Vagina (tissue), 2 donors: ENCODE results near the gene FA2H. TPM values are rescaled to one million over a fixed set of nuclear protein-coding genes. Genes with fewer than 3 reads are reported as not detected.

Source experiments
- DNase-seq, 2 donors: peaks; one replicate each; pipeline ENCODE4 v3.0.0-alpha.2; 2017; ENCODE audit errors: extremely low spot score in 2 of 2
- H3K27ac ChIP-seq: fragments of 200-600 bp; sonication (generic); one replicate; pipeline ENCODE4 v1.5.1; 2019
- H3K27me3 ChIP-seq: fragments of 200-600 bp; sonication (generic); one replicate; pipeline ENCODE4 v1.5.1; 2019
- H3K36me3 ChIP-seq, 2 donors: fragments of 200-600 bp; sonication (generic); one replicate each; pipeline ENCODE4 v1.5.1; 2017 to 2019
- H3K4me1 ChIP-seq: fragments of 200-600 bp; sonication (generic); one replicate; pipeline ENCODE4 v1.5.1; 2019
- H3K4me3 ChIP-seq, 2 donors: fragments of 200-600 bp; sonication (generic); 1 replicate in 1 of 2; 2 replicates in 1 of 2; pipeline ENCODE4 v1.5.1; 2016 to 2019
- H3K9me3 ChIP-seq: fragments of 200-600 bp; sonication (generic); one replicate; pipeline ENCODE4 v1.5.1; 2019
- CTCF ChIP-seq, 3 experiments: fragments of 450-650 bp in 2 of 3; fragments of 200-600 bp in 1 of 3; sonication (generic) in 1 of 3; IDR thresholded peaks; one replicate each; pipeline ENCODE4 v1.5.1; 2017 to 2019; ENCODE audit warnings: antibody characterized with exemption in 3 of 3, mild to moderate bottlenecking in 2 of 3, moderate library complexity in 2 of 3
- POLR2A ChIP-seq, 2 donors: fragments of 450-650 bp; IDR thresholded peaks; one replicate each; pipeline ENCODE4 v1.6.1; 2017; ENCODE audit warnings: antibody characterized with exemption in 2 of 2, mild to moderate bottlenecking in 2 of 2, moderate library complexity in 2 of 2
- POLR2AphosphoS5 ChIP-seq, 2 donors: sonication (generic); formaldehyde crosslinking; IDR thresholded peaks; one replicate each; pipeline ENCODE4 v1.9.0; 2017; ENCODE audit warnings: antibody characterized with exemption in 2 of 2, mild to moderate bottlenecking in 2 of 2, low read depth in 1 of 2; ENCODE audit not compliant: insufficient read depth in 1 of 2
- intact Hi-C: fragments of 100-400 bp; cut with DNase I; formaldehyde crosslinking; loops from one replicate; pipeline ENCODE4 v1.15.1; 2023
- total RNA-seq: library from RNA; depleted of rRNA; stranded (reverse); fragments of >200 nt; gene quantifications from one replicate; pipeline ENCODE4 v1.2.3, GENCODE V29; 2016

FA2H gene
- total RNA-seq, 1 donor from 2014 or later = not detected

GRCh38 chr16:74713325-74713724, 61.3 kb downstream of the FA2H start:
- Histone ChIP-seq H3K4me3 (no peak overlapping the region), H3K9me3 (no peaks in the 10 kb centered on the region), H3K27ac (no peak overlapping the region), H3K4me1 (no peaks in the 10 kb centered on the region), H3K36me3 (no peaks in the 10 kb centered on the region), H3K27me3 (no peaks in the 10 kb centered on the region)
- TF ChIP-seq POLR2A (IDR thresholded peaks at IDR 0.05) (no peak), CTCF (IDR thresholded peaks at IDR 0.05) (no peak), POLR2AphosphoS5 (IDR thresholded peaks at IDR 0.05; ENCODE audit: insufficient read depth in 1 of 2, low read depth in 1 of 2) (no peak)
- no peak for DNase-seq
- intact Hi-C loops = no loop called here

GRCh38 chr16:74711938-74712337, 62.7 kb downstream of the FA2H start:
- Histone ChIP-seq H3K36me3 (no peaks in the 10 kb centered on the region), H3K27ac (no peak overlapping the region), H3K9me3 (no peaks in the 10 kb centered on the region), H3K4me3 (no peak overlapping the region), H3K4me1 (no peaks in the 10 kb centered on the region), H3K27me3 (no peaks in the 10 kb centered on the region)
- TF ChIP-seq POLR2A (IDR thresholded peaks at IDR 0.05) (no peak), POLR2AphosphoS5 (IDR thresholded peaks at IDR 0.05; ENCODE audit: insufficient read depth in 1 of 2, low read depth in 1 of 2) (no peak), CTCF (IDR thresholded peaks at IDR 0.05) (no peak)
- intact Hi-C loops = no loop called here
- no peak for DNase-seq

GRCh38 chr16:74710401-74710800, 64.2 kb downstream of the FA2H start:
- no peaks in the 10 kb centered on the region for H3K36me3 ChIP-seq
- H3K9me3 ChIP-seq = no peaks in the 10 kb centered on the region
- H3K4me3 ChIP-seq = no peak overlapping the region
- H3K27ac ChIP-seq = no peak overlapping the region
- intact Hi-C loops = no loop called here
- no peaks in the 10 kb centered on the region for H3K27me3 ChIP-seq
- TF ChIP-seq POLR2A (IDR thresholded peaks at IDR 0.05) = no peak
- no peak for TF ChIP-seq POLR2AphosphoS5 (IDR thresholded peaks at IDR 0.05; ENCODE audit: insufficient read depth in 1 of 2, low read depth in 1 of 2)
- no peak for TF ChIP-seq CTCF (IDR thresholded peaks at IDR 0.05)
- no peaks in the 10 kb centered on the region for H3K4me1 ChIP-seq
- no peak for DNase-seq

GRCh38 chr16:74709441-74709877, 65.2 kb downstream of the FA2H start:
- Histone ChIP-seq H3K36me3 (no peaks in the 10 kb centered on the region), H3K9me3 (no peaks in the 10 kb centered on the region), H3K27me3 (no peaks in the 10 kb centered on the region), H3K4me1 (no peaks in the 10 kb centered on the region), H3K27ac (no peak overlapping the region), H3K4me3 (no peak overlapping the region)
- peak in 1 of 2 donors; percentile 86 for DNase-seq
- TF ChIP-seq POLR2A (IDR thresholded peaks at IDR 0.05) = no peak
- peak in 1 of 2 donors; percentile 45 for TF ChIP-seq POLR2AphosphoS5 (IDR thresholded peaks at IDR 0.05; ENCODE audit: insufficient read depth in 1 of 2, low read depth in 1 of 2)
- peak; percentile 91 to 95 (median 93) for TF ChIP-seq CTCF (IDR thresholded peaks at IDR 0.05)
- intact Hi-C loops = loop anchor here (10.0 kb wide), 1 partner anchor 155 kb away; no protein-coding TSS in a partner anchor

GRCh38 chr16:74700438-74701225, 74.0 kb downstream of the FA2H start, which contains the start of gene MLKL:
MLKL (minus strand) TSS chr16:74700862; CDS start chr16:74695757, 5,105 bp downstream.
- H3K4me1 ChIP-seq = peaks cover 34% of the 10 kb centered on the region

More at GRCh38 chr16:74700438-74701225, 74.0 kb downstream of the FA2H start, which contains the start of gene MLKL:
- Histone ChIP-seq H3K4me3 (peak within 1 kb of the TSS; percentile 66 to 96), H3K27me3 (no peaks in the 10 kb centered on the region), H3K27ac (peak within 1 kb of the TSS; percentile 89), H3K36me3 (no peaks in the 10 kb centered on the region), H3K9me3 (no peaks in the 10 kb centered on the region)
- TF ChIP-seq CTCF (IDR thresholded peaks at IDR 0.05) (no peak), POLR2A (IDR thresholded peaks at IDR 0.05) (no peak), POLR2AphosphoS5 (IDR thresholded peaks at IDR 0.05; ENCODE audit: insufficient read depth in 1 of 2, low read depth in 1 of 2) (peak; percentile 76 to 83)
- intact Hi-C loops = loop anchor here (10.0 kb wide), 1 partner anchor 164 kb away; no protein-coding TSS in a partner anchor
- no peak for DNase-seq
